GM18526 (cell line): ENCODE data around the gene HES5.

Experiments
- POLR2A ChIP-seq: IDR thresholded peaks from 3 replicates; pipeline ENCODE4 v1.6.1; 2011; ENCODE audit not compliant: insufficient read length; ENCODE audit errors: extremely low read depth

HES5 gene

GRCh38 chr1:2492091-2492490 lies 38.0 kb downstream of the HES5 start:
- TF ChIP-seq POLR2A = no peak

DNA sequence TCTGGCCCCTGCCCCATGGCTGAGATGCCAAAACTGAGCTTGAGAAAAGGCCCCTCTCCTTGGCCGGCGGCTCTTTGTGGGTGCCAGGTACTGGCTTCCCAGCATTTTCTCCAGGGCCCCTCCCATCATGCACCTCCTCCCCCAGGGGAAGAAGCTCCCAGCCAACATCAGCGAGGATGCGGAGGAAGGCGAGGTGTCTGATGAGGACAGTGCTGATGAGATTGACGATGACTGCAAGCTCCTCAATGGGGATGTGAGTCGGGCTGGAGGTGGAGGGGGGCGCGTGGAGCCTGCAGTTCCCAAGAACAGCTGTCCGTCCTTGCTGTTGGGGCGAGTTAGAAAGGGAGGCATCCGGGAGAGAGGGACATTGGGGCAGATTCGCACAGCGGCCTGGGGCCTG lies 40.4 kb downstream of the HES5 start:
- no peak for TF ChIP-seq POLR2A

- no peak for TF ChIP-seq POLR2A
These were observed 41.4 kb downstream of the HES5 start for GRCh38 chr1:2488688-2489087.

GRCh38 chr1:2486558-2486957 lies 43.5 kb downstream of the HES5 start:
- TF ChIP-seq POLR2A = no peak

DNA sequence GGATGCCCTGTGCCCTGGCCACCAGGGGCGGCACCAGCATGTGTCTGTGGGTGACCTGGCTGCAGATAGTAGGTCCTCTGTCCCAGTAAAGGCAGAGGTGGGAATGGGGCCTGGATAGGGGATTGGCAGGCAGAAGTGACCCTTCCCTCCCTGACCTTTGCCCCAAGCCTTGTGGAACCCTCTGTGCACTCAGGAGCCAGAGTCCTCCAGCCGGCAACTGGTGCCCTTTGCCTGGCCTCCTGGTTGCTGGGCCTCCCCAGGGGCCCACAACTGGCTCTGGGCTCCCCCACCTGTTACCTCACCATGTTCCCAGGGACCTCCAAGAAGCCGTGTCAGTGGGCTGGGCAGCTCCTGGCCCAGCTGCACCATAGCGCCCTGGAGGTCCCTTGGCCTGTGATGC lies 44.0 kb downstream of the HES5 start:
- TF ChIP-seq POLR2A = no peak

- TF ChIP-seq POLR2A = no peak
These were observed 46.1 kb downstream of the HES5 start for GRCh38 chr1:2483970-2484369.

- TF ChIP-seq POLR2A = no peak
These were observed 47.0 kb downstream of the HES5 start for GRCh38 chr1:2483026-2483425.

DNA sequence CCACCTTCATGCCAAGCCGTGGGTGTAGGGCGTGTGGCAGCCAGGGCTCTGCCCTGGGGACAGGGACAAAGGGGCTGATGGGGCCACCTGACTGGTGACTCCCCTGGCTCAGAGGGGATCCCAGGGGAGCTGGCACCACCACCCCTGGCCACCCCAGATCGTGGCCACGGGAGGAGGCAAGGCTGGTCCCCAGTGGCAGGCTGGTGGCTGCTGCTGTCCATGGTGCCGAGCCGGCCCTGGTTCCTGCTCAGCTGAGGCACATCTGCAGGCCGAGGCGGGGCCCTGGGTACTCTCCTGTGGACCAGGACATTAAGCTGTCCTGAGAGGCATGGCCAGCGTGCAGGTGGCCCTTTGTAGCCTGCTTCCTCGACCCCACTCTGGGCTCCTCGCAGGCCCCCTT lies 47.5 kb downstream of the HES5 start:
- TF ChIP-seq POLR2A = no peak

DNA sequence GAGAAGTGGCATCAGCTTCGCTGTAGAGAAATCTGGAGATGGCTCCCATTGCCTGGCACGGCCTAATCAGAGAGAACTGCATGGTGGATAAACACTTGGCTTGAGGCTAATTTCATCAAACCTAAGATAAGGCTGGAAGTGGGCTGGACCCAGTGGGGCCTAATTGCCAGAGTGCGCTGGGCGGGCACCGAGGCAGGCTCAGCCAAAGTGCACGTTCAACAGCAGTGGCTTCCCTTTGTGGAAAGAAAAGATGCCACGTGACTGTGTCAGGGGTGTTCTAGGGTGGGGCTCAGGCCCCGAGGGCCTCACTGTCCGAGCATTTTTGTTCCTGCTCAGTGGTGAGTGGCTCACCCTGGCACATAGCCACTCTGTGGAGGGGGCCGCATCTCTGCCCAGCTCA lies 48.2 kb downstream of the HES5 start:
- no peak for TF ChIP-seq POLR2A

GRCh38 chr1:2480986-2481364 lies 49.1 kb downstream of the HES5 start:
- TF ChIP-seq POLR2A = no peak

DNA sequence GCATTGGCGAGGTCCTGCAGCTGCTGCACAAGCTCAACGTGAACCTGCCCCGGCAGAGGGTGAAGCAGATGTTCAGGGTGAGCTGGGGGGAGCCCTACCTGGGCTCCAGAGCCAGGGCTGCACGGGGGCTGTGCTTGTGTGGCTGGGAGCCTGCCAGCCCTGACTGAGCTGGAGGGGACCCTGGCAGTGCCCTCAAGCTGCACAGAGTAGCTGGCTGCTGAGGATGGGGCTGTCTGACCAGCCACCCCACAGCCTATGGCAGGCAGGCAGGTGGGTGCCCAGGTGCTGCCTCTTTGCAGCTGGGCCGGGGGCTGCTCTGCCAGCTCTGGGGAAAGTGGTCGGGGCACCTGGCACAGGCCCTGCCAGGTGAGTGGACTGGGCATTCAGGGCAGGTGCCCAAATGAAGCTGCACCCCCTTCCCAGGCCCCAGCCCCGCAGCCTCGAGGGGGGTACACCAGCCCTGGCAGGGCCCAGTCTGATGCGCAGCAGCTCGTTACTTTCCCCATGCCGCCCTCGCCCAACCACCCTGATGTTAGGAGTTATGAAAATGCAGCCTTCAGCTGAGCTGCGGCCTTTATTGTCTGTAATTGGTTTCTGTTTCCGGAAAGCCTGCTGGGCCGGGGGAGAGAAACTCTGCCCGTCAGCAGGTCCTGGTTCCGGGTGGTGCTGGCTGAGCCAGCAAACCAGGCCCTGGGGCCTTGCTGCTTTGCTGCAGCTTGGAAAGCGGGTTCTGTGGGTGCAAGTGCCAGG lies 49.7 kb downstream of the HES5 start:
- TF ChIP-seq POLR2A = no peak

- TF ChIP-seq POLR2A = no peak
These were observed 50.4 kb downstream of the HES5 start for GRCh38 chr1:2479618-2480017.

GRCh38 chr1:2479186-2479585 lies 50.9 kb downstream of the HES5 start:
- no peak for TF ChIP-seq POLR2A
